GM12801 (cell line): ENCODE data around the gene MBD5.

Experiments used
- TF ChIP-seq, protein P1 (sequence below): IDR thresholded peaks from one replicate; pipeline ENCODE4 v1.5.1; 2011; ENCODE audit warnings: control low read depth; ENCODE audit not compliant: insufficient read length; ENCODE audit errors: extremely low read depth

MBD5 gene

DNA sequence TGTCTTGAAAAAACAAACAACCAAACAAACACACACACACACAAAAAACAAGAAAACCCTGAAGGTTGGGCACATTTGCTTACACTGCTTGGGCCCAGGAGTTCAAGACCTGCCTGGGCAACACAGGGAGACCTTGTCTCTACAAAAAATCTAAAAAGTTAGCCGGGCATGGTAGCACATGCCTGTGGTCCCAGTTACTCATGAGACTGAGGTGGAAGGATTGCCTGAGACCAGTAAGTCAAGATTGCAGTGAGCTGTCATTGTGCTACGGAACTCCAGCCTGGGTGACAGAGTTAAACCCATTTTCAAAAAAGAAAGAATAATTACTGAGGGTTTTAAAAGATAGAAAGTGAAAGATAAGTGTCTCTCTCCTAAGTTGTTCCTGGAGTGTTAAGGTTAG lies 103.4 kb downstream of the MBD5 start:
- TF ChIP-seq, protein P1, sequence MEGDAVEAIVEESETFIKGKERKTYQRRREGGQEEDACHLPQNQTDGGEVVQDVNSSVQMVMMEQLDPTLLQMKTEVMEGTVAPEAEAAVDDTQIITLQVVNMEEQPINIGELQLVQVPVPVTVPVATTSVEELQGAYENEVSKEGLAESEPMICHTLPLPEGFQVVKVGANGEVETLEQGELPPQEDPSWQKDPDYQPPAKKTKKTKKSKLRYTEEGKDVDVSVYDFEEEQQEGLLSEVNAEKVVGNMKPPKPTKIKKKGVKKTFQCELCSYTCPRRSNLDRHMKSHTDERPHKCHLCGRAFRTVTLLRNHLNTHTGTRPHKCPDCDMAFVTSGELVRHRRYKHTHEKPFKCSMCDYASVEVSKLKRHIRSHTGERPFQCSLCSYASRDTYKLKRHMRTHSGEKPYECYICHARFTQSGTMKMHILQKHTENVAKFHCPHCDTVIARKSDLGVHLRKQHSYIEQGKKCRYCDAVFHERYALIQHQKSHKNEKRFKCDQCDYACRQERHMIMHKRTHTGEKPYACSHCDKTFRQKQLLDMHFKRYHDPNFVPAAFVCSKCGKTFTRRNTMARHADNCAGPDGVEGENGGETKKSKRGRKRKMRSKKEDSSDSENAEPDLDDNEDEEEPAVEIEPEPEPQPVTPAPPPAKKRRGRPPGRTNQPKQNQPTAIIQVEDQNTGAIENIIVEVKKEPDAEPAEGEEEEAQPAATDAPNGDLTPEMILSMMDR, result no peak

- TF ChIP-seq, protein P1, result no peak
Measured at GRCh38 chr2:148130581-148130980, 109.7 kb downstream of the MBD5 start.

- TF ChIP-seq, protein P1, result no peak
Measured at GRCh38 chr2:148132412-148132811, 111.5 kb downstream of the MBD5 start.

DNA sequence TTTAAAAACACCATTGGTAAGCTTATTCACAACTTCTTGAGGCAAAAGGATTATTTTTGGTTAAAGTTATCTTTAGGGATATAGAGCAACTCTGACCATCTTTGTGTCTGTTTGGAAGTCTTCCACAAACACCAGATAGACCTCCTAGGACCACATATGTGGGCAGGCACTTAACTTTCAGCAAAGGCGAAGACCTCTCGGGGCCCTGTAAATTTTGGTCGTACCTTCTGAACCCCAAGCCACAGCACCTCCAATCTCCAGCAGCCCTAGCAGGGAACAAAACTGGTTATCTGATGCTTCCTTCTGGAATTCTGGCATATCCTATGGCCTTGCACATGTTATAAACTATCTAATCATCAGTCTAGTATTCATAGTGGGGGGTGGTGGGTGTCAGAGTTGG lies 114.8 kb downstream of the MBD5 start:
- TF ChIP-seq, protein P1, result no peak

DNA sequence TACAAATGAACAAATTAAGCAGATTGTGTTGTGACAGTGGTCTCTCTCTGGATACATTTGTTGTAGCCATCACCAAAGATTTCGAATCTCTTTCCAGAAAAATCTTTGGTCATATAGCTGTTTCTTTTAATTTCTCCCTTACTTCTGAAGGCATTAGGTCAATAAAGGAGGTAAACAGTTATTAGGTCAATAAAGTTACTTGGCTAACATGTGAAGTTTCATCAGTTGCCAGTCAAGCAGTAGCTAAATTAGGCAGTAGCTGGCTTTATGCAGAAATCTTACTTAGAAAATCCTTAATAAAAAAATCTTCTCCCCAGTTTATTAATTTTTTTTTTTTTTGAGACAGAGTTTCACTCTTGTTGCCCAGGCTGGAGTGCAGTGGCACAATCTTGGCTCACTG lies 115.5 kb downstream of the MBD5 start:
- TF ChIP-seq, protein P1, result no peak

GRCh38 chr2:148161909-148162435 lies 141.1 kb downstream of the MBD5 start:
- TF ChIP-seq, protein P1, result no peak

GRCh38 chr2:148162871-148163270 lies 142.0 kb downstream of the MBD5 start:
- TF ChIP-seq, protein P1, result no peak
